Activated CD4-positive, CD25-positive, alpha-beta regulatory T cell treated with anti-CD3 and anti-CD28 coated beads, Interleukin-2, amount 50 U/mL, for 16 hours (primary cell): ENCODE data around the gene FBXO28.

Experiments used
- DNase-seq: peaks from one replicate; pipeline ENCODE4 v3.0.0-alpha.2; 2020; ENCODE audit warnings: low read depth, low spot score

Gene FBXO28

DNA sequence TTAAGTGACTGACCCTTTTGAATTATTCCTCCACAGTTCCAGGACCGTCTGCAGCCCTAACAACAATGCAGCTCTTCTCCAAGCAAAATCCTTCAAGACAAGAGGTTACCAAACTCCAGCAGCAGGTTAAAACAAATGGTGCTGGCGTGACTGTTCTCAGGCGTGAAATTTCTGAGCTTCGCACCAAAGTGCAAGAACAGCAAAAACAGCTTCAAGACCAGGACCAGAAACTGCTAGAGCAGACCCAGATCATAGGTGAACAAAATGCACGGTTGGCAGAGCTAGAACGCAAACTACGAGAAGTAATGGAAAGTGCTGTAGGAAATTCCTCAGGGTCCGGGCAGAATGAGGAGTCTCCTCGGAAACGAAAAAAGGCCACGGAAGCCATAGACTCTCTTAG lies 43.4 kb downstream of the FBXO28 start:
- no peak for DNase-seq

DNA sequence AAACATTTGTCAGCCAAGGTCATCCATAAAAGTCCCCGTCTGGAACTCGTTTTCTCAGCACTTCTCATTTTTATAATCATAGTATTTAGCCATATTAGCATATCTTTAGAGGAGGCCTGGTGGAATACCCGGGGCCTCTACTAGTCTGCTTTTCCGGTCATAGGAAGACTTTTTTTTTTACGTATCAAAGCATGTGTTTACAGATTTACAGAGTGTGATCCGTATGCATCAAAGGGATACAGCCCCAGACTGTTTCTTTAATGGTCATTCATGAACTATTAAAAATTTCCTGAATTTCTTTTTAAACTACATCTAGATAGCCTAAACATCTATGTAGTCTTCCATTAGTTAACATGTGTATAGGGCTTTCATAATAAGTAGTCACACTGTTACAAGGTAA lies 45.6 kb downstream of the FBXO28 start:
- DNase-seq: no peak

DNA sequence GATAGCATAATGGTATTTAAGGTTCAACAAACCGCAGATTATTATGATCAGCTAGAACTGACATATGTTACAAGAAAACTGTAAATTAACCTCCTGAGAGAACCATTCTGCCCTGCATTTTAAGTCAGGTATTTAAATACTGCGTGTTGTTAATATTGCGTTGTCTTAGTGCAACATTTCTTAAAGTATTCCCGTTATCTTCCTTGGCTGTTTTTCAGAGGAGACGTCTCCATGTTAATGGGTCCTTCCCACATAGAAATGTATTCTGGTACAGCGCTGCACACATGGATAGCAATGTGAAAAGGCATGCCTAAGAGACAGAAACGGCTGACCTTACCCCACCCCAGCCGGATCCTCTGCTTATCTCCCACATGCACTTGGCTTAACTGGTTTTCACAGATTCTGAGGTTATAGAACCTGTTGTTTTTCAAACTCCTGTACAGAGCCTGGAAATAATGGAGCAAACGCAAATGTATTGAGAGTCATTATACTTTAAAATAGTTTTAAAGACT lies 46.3 kb downstream of the FBXO28 start:
- DNase-seq: no peak

DNA sequence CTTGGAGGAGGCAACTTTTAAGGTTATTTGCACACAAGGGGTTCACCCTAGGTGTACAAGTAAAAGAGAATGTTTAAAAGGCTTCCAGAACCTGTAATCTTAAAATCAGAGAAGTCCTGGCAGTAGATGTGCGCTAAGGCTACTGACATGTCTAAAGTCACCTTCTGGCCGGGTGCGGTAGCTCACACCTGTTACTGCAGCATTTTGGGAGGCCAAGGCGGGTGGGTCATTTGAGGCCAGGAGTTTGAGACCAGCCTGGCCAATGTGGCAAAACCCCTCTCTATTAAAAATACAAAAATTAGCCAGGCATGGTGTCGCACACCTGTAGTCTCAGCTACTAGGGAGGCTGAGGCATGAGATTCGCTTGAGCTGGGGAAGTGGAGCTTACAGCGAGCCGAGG lies 48.9 kb downstream of the FBXO28 start:
- DNase-seq: no peak

DNA sequence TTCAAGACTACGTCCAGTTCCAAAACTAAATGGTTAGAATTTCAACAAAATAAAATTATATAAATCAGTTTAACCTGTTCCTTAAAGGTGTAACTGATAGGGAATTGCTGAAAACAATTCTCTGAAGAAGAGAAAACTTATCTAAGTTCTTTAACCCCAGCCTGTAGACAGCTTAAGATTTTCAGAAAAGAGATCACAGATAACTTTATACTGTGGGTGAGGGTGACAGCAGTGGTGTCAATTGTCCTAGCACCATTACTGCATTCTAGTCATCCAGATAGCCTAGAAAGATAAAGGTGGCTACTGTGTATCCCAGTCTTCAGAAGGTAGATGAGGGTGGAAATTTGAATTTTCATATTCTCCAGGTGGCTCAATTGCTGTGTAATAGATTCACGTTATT lies 49.4 kb downstream of the FBXO28 start:
- DNase-seq: no peak

DNA sequence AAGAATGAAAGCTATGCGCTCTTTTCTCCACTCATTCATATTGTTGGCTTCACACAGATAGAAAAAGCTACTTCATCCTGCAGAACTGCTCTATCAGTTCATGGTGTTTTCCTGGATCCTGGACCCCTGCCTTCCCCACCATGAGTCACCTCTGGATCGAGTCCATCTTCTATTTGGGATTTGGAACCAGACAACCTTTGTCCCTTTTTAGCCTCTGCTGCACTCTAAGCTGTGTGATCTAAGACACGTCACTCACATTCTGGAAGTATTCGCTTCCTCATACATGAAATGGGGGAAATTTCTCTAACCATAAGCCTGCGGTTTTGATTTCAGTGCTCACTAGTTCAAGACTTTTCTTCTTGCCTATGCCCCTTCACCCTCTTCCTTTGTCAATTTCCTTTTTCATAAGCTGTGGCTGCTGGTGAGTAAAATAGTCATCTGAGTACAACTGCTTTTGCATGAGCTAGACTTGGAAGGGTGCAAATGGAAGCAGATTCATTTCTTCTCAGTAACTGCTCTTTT lies 55.0 kb downstream of the FBXO28 start:
- DNase-seq: no peak

DNA sequence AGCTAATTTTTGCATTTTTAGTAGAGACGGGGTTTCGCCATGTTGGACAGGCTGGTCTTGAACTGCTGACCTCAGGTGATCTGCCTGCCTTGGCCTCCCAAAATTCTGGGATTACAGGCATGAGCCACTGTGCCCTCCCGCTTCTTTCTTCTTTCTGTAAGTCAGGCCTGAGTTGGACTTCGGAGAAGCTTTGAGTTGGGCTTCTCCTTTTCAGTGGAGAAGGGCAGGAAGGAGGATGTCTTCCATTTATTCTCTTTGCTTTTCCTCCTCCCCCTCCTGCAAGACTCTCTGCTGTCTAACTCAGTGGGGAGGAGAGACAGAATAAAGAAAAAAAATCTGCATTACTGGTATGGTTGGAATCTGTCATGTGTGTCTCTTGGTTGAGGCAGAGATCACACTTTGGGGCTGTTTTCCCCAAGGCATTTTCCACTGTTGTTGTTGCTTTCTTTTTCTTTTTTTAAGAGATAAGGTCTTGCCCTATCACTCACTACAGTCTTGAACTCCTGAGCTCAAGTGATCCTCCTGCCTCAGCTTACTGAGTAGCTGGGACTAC lies 55.9 kb downstream of the FBXO28 start:
- DNase-seq: no peak

DNA sequence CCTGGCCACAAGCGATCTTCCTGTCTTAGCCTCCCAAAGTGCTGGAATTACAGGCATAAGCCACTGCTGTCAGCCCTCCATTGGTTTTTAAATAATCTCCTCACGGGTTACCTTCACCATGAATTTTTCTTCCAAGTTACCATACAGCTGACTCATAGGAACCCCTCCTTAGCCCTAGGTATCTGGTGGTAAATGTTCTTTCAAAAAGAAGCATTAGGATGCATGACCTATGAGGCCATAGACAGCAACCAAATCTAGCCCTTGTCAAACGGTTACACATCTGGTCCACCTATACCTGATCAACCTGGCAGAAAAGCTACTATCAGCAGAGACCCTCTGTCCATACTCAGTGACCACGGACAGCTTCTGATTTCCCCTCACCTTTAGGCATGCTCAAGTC lies 56.4 kb downstream of the FBXO28 start:
- DNase-seq: no peak

DNA sequence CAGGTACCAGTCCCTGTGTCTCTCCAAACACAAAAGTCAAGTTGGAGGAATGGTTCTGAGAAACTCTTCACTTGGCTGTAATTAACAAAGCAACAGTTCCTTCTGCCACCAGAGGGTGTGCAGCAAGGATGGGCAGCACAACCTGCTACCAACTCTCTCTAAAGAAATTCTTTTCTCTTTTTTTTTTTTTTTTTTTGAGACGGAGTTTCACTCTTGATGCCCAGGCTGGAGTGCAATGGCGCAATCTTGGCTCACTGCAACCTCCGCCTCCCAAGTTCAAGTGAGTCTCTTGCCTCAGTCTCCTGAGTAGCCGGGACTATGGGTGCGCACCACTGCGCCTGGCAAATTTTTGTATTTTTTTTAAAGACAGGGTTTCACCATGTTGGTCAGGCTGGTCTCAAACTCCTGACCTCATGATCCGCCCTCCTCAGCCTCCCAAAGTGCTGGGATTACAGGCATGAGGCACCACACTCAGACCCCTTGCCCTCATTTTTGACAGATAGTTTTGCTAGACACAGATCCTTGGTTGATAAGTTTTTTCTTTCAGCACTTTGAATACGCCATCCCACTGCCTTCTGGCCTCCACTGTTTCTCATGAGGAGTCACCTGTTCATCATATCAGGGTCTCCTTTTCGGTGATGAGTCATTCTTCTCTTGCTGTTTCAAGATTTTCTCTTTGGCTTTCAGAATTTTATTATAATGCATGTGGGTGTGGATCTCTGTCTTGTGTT lies 57.0 kb downstream of the FBXO28 start:
- no peak for DNase-seq

DNA sequence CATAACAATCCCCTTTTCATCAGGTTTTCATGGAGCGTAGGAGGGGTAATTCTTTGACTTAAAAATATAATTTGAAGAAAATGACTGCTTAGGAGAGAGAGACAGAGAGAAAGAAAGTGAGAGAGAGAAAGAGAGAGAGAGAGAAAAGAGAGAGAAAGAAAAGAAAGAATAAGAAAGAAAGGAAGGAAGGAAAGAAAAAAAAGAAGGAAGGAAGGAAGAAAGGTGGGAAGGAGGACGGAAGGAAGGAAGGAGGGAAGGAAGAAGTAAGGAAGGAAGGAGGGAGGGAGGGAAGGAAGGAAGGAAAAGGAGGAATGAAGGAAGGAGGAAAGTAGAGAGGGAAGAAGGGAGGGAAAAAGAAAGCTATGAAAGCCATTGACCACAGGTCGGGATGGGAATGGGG lies 58.3 kb downstream of the FBXO28 start:
- DNase-seq: no peak

DNA sequence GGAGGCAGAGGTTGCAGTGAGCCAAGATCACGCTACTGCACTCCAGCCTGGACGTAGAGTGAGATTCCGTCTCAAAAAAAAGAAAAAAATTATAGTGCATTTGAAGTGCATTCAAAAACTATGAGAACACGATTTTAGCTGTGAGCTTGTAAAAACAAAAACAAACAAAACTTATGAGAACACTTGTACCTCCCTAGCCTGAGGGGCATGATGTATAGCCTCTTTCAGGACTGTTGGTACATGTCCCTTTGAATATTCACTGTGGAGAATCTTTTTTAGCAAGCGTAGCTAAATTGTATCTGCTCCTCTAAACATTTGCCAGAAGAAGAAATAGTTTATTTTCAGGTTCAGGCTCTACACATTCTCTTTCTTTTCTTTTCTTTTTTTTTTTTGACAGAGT lies 59.6 kb downstream of the FBXO28 start:
- DNase-seq: no peak

DNA sequence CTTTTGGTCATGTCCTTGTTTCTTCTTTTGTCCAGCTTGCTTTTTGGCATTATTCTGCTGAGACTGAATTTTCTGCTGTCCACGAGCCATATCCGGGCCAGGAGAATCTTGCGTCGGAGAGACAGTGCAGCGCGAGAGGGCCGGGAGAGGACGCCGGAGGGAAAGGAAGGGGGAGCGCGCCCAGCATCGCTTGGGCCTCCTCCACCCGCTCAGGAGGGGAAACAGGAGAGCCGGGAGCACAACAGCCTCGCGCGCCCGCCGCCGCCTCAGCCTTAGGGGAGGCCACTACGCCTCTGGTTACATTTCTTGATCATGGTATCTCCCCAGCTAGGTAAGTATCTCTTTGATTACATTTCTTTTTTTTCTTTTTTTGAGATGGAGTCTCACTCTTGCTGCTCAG lies 61.7 kb downstream of the FBXO28 start:
- DNase-seq: no peak

DNA sequence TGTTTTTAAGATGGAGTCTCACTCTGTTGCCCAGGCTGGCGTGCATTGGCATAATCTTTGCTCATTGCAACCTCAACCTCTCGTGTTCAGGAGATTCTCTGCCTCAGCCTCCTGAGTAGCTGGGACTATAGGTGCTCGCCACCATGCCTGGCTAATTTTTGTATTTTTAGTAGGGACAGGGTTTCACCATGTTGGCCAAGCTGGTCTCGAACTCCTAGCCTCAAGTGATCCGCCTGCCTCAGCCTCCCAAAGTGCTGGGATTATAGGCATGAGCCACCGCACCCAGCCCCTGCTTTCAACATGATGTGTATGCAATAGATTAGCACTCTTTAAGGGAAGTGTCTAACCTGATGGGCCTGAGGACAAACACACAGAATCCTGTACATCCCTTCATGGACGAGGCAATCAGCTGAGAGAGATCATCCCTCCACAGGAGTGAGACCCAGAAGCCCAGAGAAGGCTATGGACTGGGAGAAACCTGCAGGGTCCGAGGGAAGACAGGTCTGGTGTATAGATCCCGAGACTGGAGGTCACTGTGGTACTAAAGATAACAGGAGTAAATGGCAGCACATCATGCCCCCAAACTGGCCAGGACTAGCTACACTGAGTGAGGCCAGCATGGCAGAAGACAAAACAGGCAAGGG lies 63.6 kb downstream of the FBXO28 start:
- no peak for DNase-seq

DNA sequence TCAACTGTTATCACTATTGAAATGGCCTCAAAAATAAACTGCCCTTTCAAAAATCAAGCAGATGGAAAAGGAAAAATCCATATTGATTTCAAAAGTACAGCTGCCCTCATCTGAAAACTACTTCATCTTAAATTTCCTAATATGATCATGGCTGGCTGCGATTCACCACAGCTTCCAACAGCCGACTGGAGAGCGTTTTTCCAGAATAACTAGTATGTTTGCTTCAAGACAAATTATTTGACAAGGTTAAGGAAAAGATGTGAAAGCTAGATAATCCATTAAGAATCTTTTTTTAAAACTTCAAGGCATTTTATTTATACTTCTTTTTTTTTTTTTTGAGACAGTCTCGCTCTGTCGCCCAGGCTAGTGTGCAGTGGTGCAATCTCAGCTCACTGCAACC lies 65.0 kb downstream of the FBXO28 start:
- no peak for DNase-seq

DNA sequence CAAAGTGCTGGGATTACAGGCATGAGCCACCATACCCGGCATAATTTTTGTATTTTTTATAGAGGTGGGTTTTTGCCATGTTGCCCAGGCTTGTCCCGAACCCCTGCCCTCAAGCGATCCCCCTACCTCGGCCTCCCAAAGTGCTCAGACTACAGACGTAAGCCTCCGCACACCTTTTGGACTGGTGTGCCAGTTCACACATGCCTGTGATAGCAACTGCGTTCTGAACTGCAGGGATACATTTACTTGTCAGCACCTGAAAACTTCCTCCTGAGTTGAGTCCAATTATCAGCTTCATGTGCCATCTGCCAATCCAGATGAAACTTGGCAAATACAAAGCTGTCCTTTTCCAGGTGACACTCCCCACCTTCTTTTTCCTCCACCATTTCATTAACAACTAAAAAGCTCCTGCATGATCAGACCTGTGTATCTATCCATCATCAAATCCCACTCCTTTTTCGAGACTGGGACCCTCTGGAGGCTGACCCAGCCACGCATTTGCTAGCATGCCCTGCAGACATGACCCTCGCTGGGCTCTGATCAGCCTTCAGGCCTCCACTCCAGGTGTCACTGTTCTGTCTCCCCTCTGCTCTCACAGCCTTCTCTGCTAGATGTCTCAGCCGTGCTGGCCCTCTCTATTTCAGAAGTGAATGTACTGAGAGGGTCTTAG lies 67.0 kb downstream of the FBXO28 start:
- DNase-seq: no peak

DNA sequence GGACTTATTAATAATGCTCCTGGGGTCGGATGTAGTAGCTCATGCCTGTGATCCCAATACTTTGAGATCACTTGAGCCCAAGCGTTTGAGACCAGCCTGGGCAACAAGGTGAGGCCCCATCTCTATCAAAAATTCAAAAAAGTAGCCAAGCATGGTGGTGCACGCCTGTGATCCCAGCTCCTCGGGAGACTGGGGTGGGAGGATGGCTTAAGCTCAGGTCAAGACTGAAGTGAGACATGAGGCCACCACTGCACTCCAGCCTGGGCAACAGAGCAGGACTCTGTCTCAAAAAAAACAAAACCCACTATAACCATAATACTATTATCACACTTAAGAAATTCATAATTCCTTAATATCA lies 67.5 kb downstream of the FBXO28 start:
- DNase-seq: no peak

DNA sequence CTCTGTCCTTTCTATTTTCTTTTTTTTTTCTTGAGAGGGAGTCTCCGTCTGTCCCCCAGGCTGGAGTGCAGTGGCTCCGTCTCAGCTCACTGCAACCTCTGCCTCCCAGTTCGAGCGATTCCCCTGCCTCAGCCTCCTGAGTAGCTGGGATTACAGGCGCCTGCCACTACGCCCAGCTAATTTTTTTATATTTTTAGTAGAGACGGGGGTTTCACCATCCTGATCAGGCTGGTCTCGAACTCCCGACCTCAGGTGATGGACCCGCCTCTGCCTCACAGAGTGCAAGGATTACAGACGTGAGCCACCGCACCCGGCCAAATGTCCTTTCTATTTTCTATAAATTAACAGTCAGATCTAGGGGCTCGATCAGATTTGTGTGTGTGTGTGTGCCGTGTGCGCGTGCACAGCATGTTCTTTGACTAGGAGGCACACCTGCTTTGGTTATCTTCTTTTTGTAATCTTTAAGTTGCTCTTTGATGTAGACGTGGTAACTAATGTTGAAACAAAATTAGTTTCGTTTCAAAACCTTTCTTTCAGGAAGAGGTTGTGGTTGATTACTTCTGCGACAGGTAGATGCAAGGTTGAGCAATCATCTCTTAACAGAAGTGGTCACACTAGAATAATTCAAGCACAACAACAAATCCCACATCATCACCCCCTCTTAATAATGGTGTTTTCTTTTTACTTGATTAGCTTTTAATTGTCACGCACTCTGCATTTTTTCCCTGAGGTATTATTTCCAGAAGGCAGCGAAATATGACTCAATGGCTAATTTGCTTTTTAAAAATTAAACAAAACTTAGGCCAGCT lies 68.3 kb downstream of the FBXO28 start:
- peak; percentile 33 for DNase-seq

DNA sequence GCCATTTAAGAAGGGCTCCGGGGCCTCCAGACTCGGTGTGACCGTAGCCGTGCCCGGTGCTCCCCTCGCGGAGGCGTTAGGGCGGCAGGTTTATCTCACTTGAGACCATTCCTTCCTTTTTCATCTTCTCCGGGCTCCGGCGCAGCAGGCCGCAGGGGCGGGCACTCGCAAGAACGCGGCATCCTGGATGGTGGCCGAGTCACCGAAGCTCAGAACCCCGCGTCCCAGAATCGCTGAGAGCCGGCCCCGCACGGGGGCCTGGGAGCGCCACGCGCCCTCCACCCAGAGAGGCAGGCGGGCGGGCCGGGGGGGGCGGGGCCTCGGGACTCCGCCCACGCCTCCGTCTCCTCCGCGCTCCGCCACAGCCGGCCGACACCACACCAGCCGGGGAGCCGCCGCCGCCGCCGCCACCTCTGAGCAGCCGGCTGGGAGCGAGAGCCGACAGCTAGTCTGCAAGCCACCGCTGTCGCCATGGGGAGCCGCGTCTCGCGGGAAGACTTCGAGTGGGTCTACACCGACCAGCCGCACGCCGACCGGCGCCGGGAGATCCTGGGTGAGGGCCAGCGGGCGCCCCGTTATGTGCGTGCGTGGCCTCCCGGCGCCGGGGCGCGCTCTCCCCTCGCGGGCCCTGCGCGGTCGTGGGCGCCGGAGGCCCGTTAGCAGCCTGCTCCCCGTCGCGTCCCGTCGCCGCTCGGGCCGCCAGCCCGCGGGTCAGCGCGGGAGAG lies 69.1 kb downstream of the FBXO28 start, which contains the start of gene DEGS1:
Gene DEGS1 (plus strand): TSS at position 375 of the 725 bp plus-strand sequence. CDS start 97 bp downstream, at position 472.
- DNase-seq: peak; percentile 56

DNA sequence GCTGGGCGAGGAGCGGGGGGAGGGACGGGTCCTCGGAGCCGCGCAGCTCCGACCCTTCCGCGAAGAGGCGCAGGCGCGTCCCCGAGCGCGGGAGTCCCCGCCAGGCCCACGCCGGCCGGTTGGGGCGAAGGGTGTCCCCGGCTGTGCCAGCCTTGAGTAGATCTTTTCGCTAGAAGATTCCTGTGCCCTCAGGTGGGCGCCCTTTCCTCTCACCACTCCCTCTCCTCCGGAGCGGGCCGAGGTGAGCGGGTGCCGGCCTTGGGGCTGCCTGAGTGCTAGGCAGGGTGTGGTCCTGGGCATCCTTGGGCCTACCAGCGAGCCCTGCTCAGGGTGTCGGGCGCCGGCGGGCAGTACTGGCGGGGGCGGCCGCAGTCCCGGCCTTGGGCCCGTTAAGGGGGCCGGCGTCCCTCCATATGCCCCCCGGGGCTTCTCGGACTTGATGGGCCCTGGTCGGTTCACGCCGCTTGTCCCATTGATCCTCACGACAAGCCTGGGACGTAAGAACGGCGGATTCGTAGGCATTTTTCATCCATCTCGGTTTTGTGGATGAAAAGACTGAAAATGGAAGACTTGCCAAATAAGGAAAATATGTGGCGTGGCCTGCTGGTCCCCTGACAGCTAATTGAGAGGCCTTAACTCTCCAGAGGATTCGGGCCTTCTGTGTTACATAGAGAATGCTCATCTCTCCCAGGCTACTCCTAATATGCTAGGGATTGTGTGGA lies 69.8 kb downstream of the FBXO28 start:
- no peak for DNase-seq

DNA sequence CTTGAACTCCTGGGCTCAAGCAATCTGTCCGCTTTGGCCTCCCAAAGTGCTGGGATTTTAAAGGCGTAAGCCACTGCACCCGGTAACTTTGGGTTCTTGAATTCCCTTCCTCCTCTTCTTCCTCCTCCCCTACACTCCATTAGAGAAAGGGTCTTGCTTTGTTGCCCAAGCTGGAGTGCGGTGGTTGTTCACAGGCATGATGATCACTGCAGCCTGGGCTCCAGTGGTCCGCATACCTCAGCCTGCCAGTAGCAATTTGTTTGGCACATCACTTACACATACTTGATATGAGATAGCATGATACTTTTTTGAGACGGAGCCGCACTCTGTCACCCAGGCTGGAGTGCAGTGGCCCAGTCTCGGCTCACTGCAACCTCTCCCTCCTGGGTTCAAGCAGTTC lies 71.3 kb downstream of the FBXO28 start:
- DNase-seq: no peak
